H1 (cell line): ENCODE data around the gene TBC1D7. TPM values are rescaled to one million over a fixed set of nuclear protein-coding genes. Genes with fewer than 3 reads are reported as not detected.

ENCODE experiments used
- CTCF ChIA-PET: fragments of 300-600 bp; sonication (Branson Sonifier 250); formaldehyde crosslinking; loops from one replicate; lab custom pipeline; 2021; ENCODE audit not compliant: partially characterized antibody; lab: Charles Lee
- POLR2A ChIA-PET: fragments of 300-600 bp; sonication (Branson Sonifier 250); formaldehyde crosslinking; loops from one replicate; lab custom pipeline; 2021; ENCODE audit warnings: inconsistent platforms; ENCODE audit not compliant: partially characterized antibody; lab: Charles Lee
- DNase-seq, 2 experiments: peaks; one replicate each; pipeline versions ENCODE4 v3.0.0 to v3.0.0-alpha.2; 2010 to 2022; ENCODE audit warnings: low spot score in 2 of 2, low read depth in 1 of 2, mixed read lengths in 1 of 2
- FAIRE-seq: peaks from 2 replicates; lab custom pipeline; 2011; peaks lifted over from hg19 to GRCh38; lab: Jason Lieb, UNC
- H2AFZ ChIP-seq: 2 replicates; pipeline ENCODE4 v1.8.1; 2012; ENCODE audit warnings: low read length, inconsistent platforms
- H2AK5ac ChIP-seq: 2 replicates; pipeline ENCODE4 v1.6.1; 2013; ENCODE audit warnings: low read depth, low read length
- H2BK120ac ChIP-seq: replicated peaks from 2 replicates; pipeline ENCODE3; 2013; ENCODE audit warnings: low read depth, low read length, inconsistent platforms
- H2BK12ac ChIP-seq: 2 replicates; pipeline ENCODE4 v1.6.1; 2013; ENCODE audit warnings: low read depth, low read length
- H2BK15ac ChIP-seq: 2 replicates; pipeline ENCODE4 v1.6.1; 2013; ENCODE audit warnings: low read length
- H2BK20ac ChIP-seq: 2 replicates; pipeline ENCODE4 v1.6.1; 2013; ENCODE audit warnings: low read length
- H2BK5ac ChIP-seq: 2 replicates; pipeline ENCODE4 v1.6.1; 2013; ENCODE audit warnings: low read depth, low read length
- H3K14ac ChIP-seq: 2 replicates; pipeline ENCODE4 v1.6.1; 2013; ENCODE audit warnings: inconsistent platforms; ENCODE audit not compliant: insufficient read length
- H3K18ac ChIP-seq: 2 replicates; pipeline ENCODE4 v1.6.1; 2013; ENCODE audit warnings: low read length; ENCODE audit errors: extremely low read depth
- H3K23ac ChIP-seq: 2 replicates; pipeline ENCODE4 v1.6.1; 2013; ENCODE audit warnings: inconsistent platforms; ENCODE audit not compliant: insufficient read length
- H3K23me2 ChIP-seq: 2 replicates; pipeline ENCODE4 v1.6.1; 2013; ENCODE audit warnings: low read depth, low read length
- H3K27ac ChIP-seq: 2 replicates; pipeline ENCODE4 v1.6.1; 2011; ENCODE audit warnings: low read depth, low read length, inconsistent platforms
- H3K27me3 ChIP-seq, 4 experiments: replicated peaks in 1 of 4; 1 replicate in 1 of 4; 2 replicates in 3 of 4; pipeline versions ENCODE4 v1.6.1 to v1.8.1; 2011 to 2013; ENCODE audit warnings: low read length in 3 of 4, mild to moderate bottlenecking in 3 of 4, inconsistent platforms in 2 of 4, mixed read lengths in 2 of 4, moderate library complexity in 1 of 4; ENCODE audit not compliant: control insufficient read depth in 3 of 4, insufficient read depth in 3 of 4; ENCODE audit errors: extremely low read depth in 1 of 4
- H3K36me3 ChIP-seq, 4 experiments: 2 replicates each; pipeline versions ENCODE4 v1.6.1 to v1.8.1; 2011 to 2013; ENCODE audit warnings: mild to moderate bottlenecking in 4 of 4, low read length in 3 of 4, moderate library complexity in 2 of 4, control low read depth in 1 of 4, inconsistent platforms in 1 of 4; ENCODE audit not compliant: insufficient read depth in 4 of 4, control insufficient read depth in 2 of 4
- H3K4ac ChIP-seq: replicated peaks from 2 replicates; pipeline ENCODE3; 2013; ENCODE audit warnings: low read length, low read depth, mixed read lengths, inconsistent platforms; ENCODE audit not compliant: insufficient read length
- H3K4me1 ChIP-seq, 4 experiments: replicated peaks in 1 of 4; 1 replicate in 1 of 4; 2 replicates in 3 of 4; pipeline versions ENCODE4 v1.6.1 to v1.8.1; 2011 to 2013; ENCODE audit warnings: low read length in 3 of 4, inconsistent platforms in 2 of 4, mixed read lengths in 1 of 4; ENCODE audit not compliant: insufficient read depth in 4 of 4, control insufficient read depth in 3 of 4
- H3K4me2 ChIP-seq, 2 experiments: 2 replicates each; pipeline versions ENCODE4 v1.6.1 to v1.8.1; 2011 to 2013; ENCODE audit warnings: low read depth in 2 of 2, low read length in 2 of 2, control low read depth in 1 of 2, inconsistent platforms in 1 of 2, mild to moderate bottlenecking in 1 of 2; ENCODE audit not compliant: insufficient read depth in 1 of 2
- H3K4me3 ChIP-seq, 4 experiments: fragments of 200-600, 300-600 bp in 1 of 4; sonication (generic), shearing (Covaris generic), sonication (Bioruptor Twin) in 1 of 4; 2 replicates each; pipeline versions ENCODE4 v1.5.1 to v1.8.1; 2011 to 2016; ENCODE audit warnings: low read length in 4 of 4, low read depth in 3 of 4, control low read depth in 2 of 4, inconsistent platforms in 2 of 4, mild to moderate bottlenecking in 2 of 4, mixed read lengths in 1 of 4, moderate library complexity in 1 of 4; ENCODE audit not compliant: insufficient read depth in 2 of 4; ENCODE audit errors: extremely low read depth in 1 of 4
- H3K56ac ChIP-seq: replicated peaks from 2 replicates; pipeline ENCODE3; 2013; ENCODE audit warnings: low read depth, mild to moderate bottlenecking, mixed read lengths, low read length, inconsistent platforms; ENCODE audit not compliant: insufficient read length
- H3K79me1 ChIP-seq: 2 replicates; pipeline ENCODE4 v1.6.1; 2013; ENCODE audit warnings: low read depth, low read length, control low read depth
- H3K79me2 ChIP-seq, 2 experiments: 2 replicates each; pipeline versions ENCODE4 v1.6.1 to v1.8.1; 2012 to 2013; ENCODE audit warnings: low read length in 2 of 2, mild to moderate bottlenecking in 2 of 2, inconsistent platforms in 1 of 2; ENCODE audit not compliant: insufficient read depth in 2 of 2, control insufficient read depth in 1 of 2
- H3K9ac ChIP-seq, 4 experiments: replicated peaks in 1 of 4; 1 replicate in 1 of 4; 2 replicates in 3 of 4; pipeline versions ENCODE4 v1.6.1 to v1.8.1; 2011 to 2013; ENCODE audit warnings: low read depth in 3 of 4, low read length in 3 of 4, control low read depth in 2 of 4, mild to moderate bottlenecking in 2 of 4, moderate library complexity in 2 of 4, inconsistent platforms in 1 of 4; ENCODE audit errors: extremely low read depth in 1 of 4
- H3K9me3 ChIP-seq, 2 experiments: 2 replicates each; pipeline versions ENCODE4 v1.6.1 to v1.8.1; 2012 to 2013; ENCODE audit warnings: mild to moderate bottlenecking in 2 of 2, moderate library complexity in 2 of 2, control low read depth in 1 of 2, inconsistent platforms in 1 of 2, low read depth in 1 of 2, low read length in 1 of 2, mixed read lengths in 1 of 2; ENCODE audit not compliant: insufficient read depth in 2 of 2
- H4K20me1 ChIP-seq, 2 experiments: replicated peaks in 1 of 2; 2 replicates each; pipeline versions ENCODE3 to v1.8.1; 2011 to 2013; ENCODE audit warnings: inconsistent platforms in 2 of 2, low read length in 2 of 2, mild to moderate bottlenecking in 1 of 2; ENCODE audit not compliant: insufficient read depth in 2 of 2, control insufficient read depth in 1 of 2
- H4K5ac ChIP-seq: 2 replicates; pipeline ENCODE4 v1.6.1; 2013; ENCODE audit warnings: low read length, low read depth, mixed read lengths, inconsistent platforms; ENCODE audit not compliant: insufficient read length
- H4K8ac ChIP-seq: 2 replicates; pipeline ENCODE4 v1.8.0; 2013; ENCODE audit warnings: mild to moderate bottlenecking, moderate library complexity, low read length, inconsistent platforms; ENCODE audit not compliant: insufficient read depth; ENCODE audit errors: extremely low read depth
- H4K91ac ChIP-seq: replicated peaks from 2 replicates; pipeline ENCODE3; 2013; ENCODE audit warnings: low read length, mixed read lengths, inconsistent platforms; ENCODE audit not compliant: insufficient read length
- CHD1 ChIP-seq: IDR thresholded peaks from 2 replicates; pipeline ENCODE4 v1.6.1; 2012; ENCODE audit warnings: low read depth, low read length, improper control_type of control experiment
- EP300 ChIP-seq, 2 experiments: IDR thresholded peaks; 1 replicate in 1 of 2; 2 replicates in 1 of 2; pipeline ENCODE4 v1.6.1; 2011 to 2012; ENCODE audit warnings: low read depth in 2 of 2, low read length in 2 of 2, mild to moderate bottlenecking in 2 of 2, borderline replicate concordance in 1 of 2, inconsistent platforms in 1 of 2, moderate library complexity in 1 of 2
- GABPA ChIP-seq: IDR thresholded peaks from 2 replicates; pipeline ENCODE4 v1.6.1; 2011; ENCODE audit warnings: mild to moderate bottlenecking, low read length, moderate library complexity, borderline replicate concordance; ENCODE audit not compliant: insufficient read depth
- HDAC6 ChIP-seq: IDR thresholded peaks from one replicate; pipeline ENCODE4 v1.7.1; 2012; ENCODE audit warnings: low read depth, mild to moderate bottlenecking, inconsistent platforms, low read length, moderate library complexity
- KDM1A ChIP-seq: fragments of 200-600, 300-600 bp; sonication (generic); IDR thresholded peaks from 2 replicates; pipeline ENCODE4 v1.7.1; 2016; ENCODE audit warnings: mild to moderate bottlenecking, low read length, borderline replicate concordance
- KDM4A ChIP-seq: IDR thresholded peaks from one replicate; pipeline ENCODE4 v1.7.1; 2012; ENCODE audit warnings: low read depth, mild to moderate bottlenecking, moderate library complexity, low read length, inconsistent platforms; ENCODE audit not compliant: severe bottlenecking
- NANOG ChIP-seq: IDR thresholded peaks from 2 replicates; pipeline ENCODE4 v1.6.1; 2011; ENCODE audit warnings: low read length, low read depth, mild to moderate bottlenecking, inconsistent platforms; ENCODE audit not compliant: insufficient read depth, poor library complexity, severe bottlenecking
- POLR2AphosphoS5 ChIP-seq: IDR thresholded peaks from 2 replicates; pipeline ENCODE4 v1.6.1; 2011; ENCODE audit warnings: low read depth, low read length
- RAD21 ChIP-seq, 2 experiments: IDR thresholded peaks in 1 of 2; conservative IDR thresholded peaks in 1 of 2; 2 replicates each; pipeline ENCODE4 v1.6.1; 2011; ENCODE audit warnings: low read depth in 2 of 2, low read length in 2 of 2, improper control_type of control experiment in 1 of 2, inconsistent platforms in 1 of 2, mild to moderate bottlenecking in 1 of 2, moderate library complexity in 1 of 2
- RXRA ChIP-seq: IDR thresholded peaks from 2 replicates; pipeline ENCODE4 v1.6.1; 2011; ENCODE audit warnings: low read depth, mild to moderate bottlenecking, low read length, moderate library complexity; ENCODE audit not compliant: insufficient read depth
- TAF7 ChIP-seq: optimal IDR thresholded peaks from 2 replicates; pipeline ENCODE3; 2011; ENCODE audit warnings: low read depth, mild to moderate bottlenecking, inconsistent platforms, low read length, moderate library complexity, borderline replicate concordance
- WGBS, 2 experiments: shearing (Covaris generic) in 1 of 2; methylation state at CpG; one replicate each; pipeline versions ENCODE4 v1.1.6 to v1.1.7; 2013 to 2015; ENCODE audit warnings: low lambda C conversion rate in 2 of 2, mixed read lengths in 2 of 2, inconsistent platforms in 1 of 2, low coverage in 1 of 2, missing lambda C conversion rate in 1 of 2; ENCODE audit not compliant: insufficient replicate concordance in 2 of 2, insufficient coverage in 1 of 2, insufficient read length in 1 of 2; ENCODE audit errors: extremely low coverage in 1 of 2, missing lambda C conversion rate in 1 of 2; 5-methylcytosine and 5-hydroxymethylcytosine counted together
- polyA plus RNA-seq, 7 experiments: library from polyadenylated mRNA; depleted of rRNA in 3 of 7; stranded (reverse) in 5 of 7; unstranded in 2 of 7; fragments of >200 nt in 5 of 7; fragments of 200-250 nt in 2 of 7; gene quantifications; 1 replicate in 5 of 7; 2 replicates in 1 of 7; 4 replicates in 1 of 7; pipeline versions ENCODE4 v1.2.1 to v1.2.3, GENCODE V29; 2011 to 2013; ENCODE audit warnings: missing spikeins in 2 of 7, mixed read lengths in 2 of 7
- total RNA-seq: library from RNA; stranded (reverse); fragmentation: NEBNext Ultra II Directional; extraction: Animal tissue kit (Norgen Biotek cat#: 25700); gene quantifications from 2 replicates; pipeline ENCODE4 v1.2.1, GENCODE V29; 2021
- TF ChIP-seq, protein P1 (sequence below): IDR thresholded peaks from 2 replicates; pipeline ENCODE4 v1.6.1; 2011; ENCODE audit warnings: low read depth, mild to moderate bottlenecking, low read length; ENCODE audit not compliant: insufficient read depth

TBC1D7 gene
- total and polyA plus RNA-seq, 2 of the 8 experiments (the other 6 are each of a cell fraction or from before 2014, with no cell fraction given), result 46.1 to 55.2 TPM

DNA sequence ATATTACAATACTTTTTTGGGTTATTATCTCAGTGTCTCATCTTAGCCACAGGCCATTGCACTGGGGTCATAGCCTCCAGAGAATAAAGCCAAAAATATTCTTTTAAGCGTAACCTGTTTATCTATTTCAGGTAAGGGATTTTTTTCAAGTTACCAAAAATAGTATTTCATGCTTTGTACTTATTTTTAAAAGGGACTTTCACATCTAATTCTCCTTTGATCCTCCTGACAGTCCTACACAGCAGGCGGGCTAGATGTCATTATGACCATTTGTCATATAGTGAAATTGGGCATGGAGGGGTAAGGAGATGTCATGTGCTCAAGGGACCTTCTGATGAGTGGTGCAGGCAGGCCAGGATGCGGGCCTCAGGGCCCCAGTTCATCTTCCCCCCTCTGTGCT is 68.9 kb downstream of the TBC1D7 start:
- Histone ChIP-seq H2BK120ac (no peak overlapping the region), H2AFZ (no peak overlapping the region), H3K4me1 (0 out of 7 replicates have a peak, but pooled peaks cover 0 to 2% (median 0%) of the 10 kb centered on the region in 4 experiments), H2BK5ac (no peak overlapping the region), H2BK12ac (no peak overlapping the region), H4K91ac (no peak overlapping the region), H2BK15ac (no peak overlapping the region), H3K56ac (no peak overlapping the region), H3K79me1 (no peaks in the 10 kb centered on the region; the same call in 1 of the 2 replicates), H3K36me3 (peaks cover 0 to 7% (median 0%) of the 10 kb centered on the region in 4 experiments; a peak in 1 of 8 replicates), H3K4me3 (no peak overlapping the region), H2AK5ac (no peak overlapping the region), H3K18ac (no peak overlapping the region), H2BK20ac (no peak overlapping the region), H3K4me2 (no peak overlapping the region), H3K9ac (no peak overlapping the region), H3K23ac (no peak overlapping the region), H3K27ac (no peak overlapping the region), H3K4ac (no peak overlapping the region), H3K14ac (no peak overlapping the region), H3K9me3 (peaks cover 13 to 18% of the 10 kb centered on the region in 2 experiments), H4K5ac (no peak overlapping the region), H4K20me1 (no peaks in the 10 kb centered on the region), H3K27me3 (no peaks in the 10 kb centered on the region), H3K23me2 (no peaks in the 10 kb centered on the region), H3K79me2 (no peaks in the 10 kb centered on the region; a peak in 1 of 4 replicates), H4K8ac (no peak overlapping the region)
- no peak for DNase-seq
- CTCF ChIA-PET, result interaction anchor here (0.6 to 2.0 kb wide), 2 partner anchors 14 to 19 kb away, joined by 3 to 6 read pairs; no protein-coding TSS in a partner anchor
- POLR2A ChIA-PET, result no interaction called here
- FAIRE-seq, result no peak
- 90% methylated on average over 3 of the region's 3 CpGs; no CpG with 5 or more reads in 1 of the 2 experiments for WGBS, 2 experiments
- TF ChIP-seq POLR2AphosphoS5, result no peak
- TF ChIP-seq CHD1, result no peak
- no peak for TF ChIP-seq RXRA
- TF ChIP-seq EP300 (IDR thresholded peaks at IDR 0.05; ENCODE audit: borderline replicate concordance in 1 of 2, low read depth in 2 of 2, low read length in 2 of 2), result no peak
- TF ChIP-seq KDM4A, result no peak
- no peak for TF ChIP-seq NANOG
- TF ChIP-seq KDM1A, result no peak
- TF ChIP-seq, protein P1, sequence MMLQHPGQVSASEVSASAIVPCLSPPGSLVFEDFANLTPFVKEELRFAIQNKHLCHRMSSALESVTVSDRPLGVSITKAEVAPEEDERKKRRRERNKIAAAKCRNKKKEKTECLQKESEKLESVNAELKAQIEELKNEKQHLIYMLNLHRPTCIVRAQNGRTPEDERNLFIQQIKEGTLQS, result no peak
- TF ChIP-seq HDAC6, result no peak
- TF ChIP-seq RAD21 (IDR thresholded peaks at IDR 0.05 in 1 of 2, conservative IDR thresholded peaks at IDR 0.05 in 1 of 2; ENCODE audit: low read depth in 2 of 2, low read length in 2 of 2), result no peak
- TF ChIP-seq TAF7, result no peak
- TF ChIP-seq GABPA, result no peak
